ENCODE results near the gene LSAMP. TPM values are rescaled to one million over a fixed set of nuclear protein-coding genes. Genes with fewer than 3 reads are reported as not detected.

The LSAMP gene
- total and polyA plus RNA-seq, 2 of the 13 experiments (the other 11 are each of a cell fraction or from before 2014, with no cell fraction given): not detected

DNA sequence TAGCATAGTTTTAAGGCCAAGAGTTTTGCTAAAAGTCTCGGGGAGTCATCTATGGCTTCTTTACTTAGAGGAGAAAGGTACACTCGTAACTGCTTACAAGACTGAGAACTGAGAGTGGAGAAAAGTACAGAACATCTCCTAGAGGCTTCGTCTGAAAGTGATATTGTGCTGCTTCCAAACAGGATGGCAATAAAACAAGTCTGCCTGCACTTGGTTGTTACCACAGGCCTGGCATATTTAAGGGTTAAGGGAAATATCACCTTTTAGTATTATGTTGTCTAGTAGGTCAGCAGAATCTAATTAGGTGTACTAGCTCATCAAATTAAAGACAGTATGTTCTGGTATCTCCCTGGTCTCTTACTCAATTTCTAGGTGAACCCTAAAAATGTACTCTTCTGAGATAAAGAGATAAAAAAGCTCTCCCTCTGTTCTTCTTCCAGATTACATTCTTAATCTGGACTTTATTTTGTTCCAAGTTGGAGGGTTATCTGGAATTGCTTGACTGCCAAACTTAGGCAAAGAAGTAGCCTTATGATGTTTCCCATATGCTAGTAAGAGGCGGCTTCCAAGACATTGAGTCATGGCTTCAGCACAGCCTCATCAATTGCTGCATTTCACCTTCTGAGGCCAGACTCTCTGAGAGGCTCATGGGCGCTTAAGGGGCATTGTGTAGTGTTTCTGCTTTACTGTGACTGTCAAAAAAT is 181.3 kb downstream of the LSAMP start:
- CTCF ChIA-PET (ENCODE audit: low intra/inter-chr PET ratio, low total read pairs): no interaction called here
- intact Hi-C loops (cut with micrococcal nuclease; ENCODE audit: unreplicated experiment) (no loop called here), in situ Hi-C loops (cut with HindIII; ENCODE audit: extremely low pct_ligation_motif_present, low pct_unique_long_range_greater_than_20kb) (no loop called here)
- H3K36me3 ChIP-seq (replicated peaks in 1 of 2; ENCODE audit: control insufficient read depth in 1 of 2, insufficient read depth in 2 of 2, low read length in 2 of 2): no peaks in the 10 kb centered on the region
- no peak overlapping the region for H3K27ac ChIP-seq (ENCODE audit: extremely low read length, insufficient read depth, low read length)
- H4K20me1 ChIP-seq (ENCODE audit: insufficient read depth, low read length): no peaks in the 10 kb centered on the region
- H3K4me2 ChIP-seq (ENCODE audit: low read depth, low read length): no peak overlapping the region
- WGBS (ENCODE audit: low lambda C conversion rate): 3% methylated on average over 5 of the region's 5 CpGs
- FAIRE-seq: no peak
- no TSS peak for BruUV-seq (replicated peaks)
- no peaks in the 10 kb centered on the region for H3K79me2 ChIP-seq (ENCODE audit: insufficient read depth, low read length)
- H3K27me3 ChIP-seq (ENCODE audit: control insufficient read depth in 1 of 2, insufficient read depth in 2 of 2, low read length in 2 of 2): no peaks in the 10 kb centered on the region
- ATAC-seq: no peak
- H3K9me3 ChIP-seq (ENCODE audit: low read length): no peaks in the 10 kb centered on the region
- no peak for DNase-seq (ENCODE audit: low spot score)
- H3K4me1 ChIP-seq (ENCODE audit: insufficient read depth, low read length): no peaks in the 10 kb centered on the region
- H3K4me3 ChIP-seq (replicated peaks in 1 of 3; ENCODE audit: insufficient read depth in 1 of 3, low read depth in 2 of 3, low read length in 3 of 3): no peak overlapping the region
- H3K9ac ChIP-seq (ENCODE audit: insufficient read depth, low read depth, low read length): no peak overlapping the region
- H2AFZ ChIP-seq (ENCODE audit: low read length): no peak overlapping the region
- POLR2A ChIA-PET: no interaction called here
- TF ChIP-seq, protein P1, sequence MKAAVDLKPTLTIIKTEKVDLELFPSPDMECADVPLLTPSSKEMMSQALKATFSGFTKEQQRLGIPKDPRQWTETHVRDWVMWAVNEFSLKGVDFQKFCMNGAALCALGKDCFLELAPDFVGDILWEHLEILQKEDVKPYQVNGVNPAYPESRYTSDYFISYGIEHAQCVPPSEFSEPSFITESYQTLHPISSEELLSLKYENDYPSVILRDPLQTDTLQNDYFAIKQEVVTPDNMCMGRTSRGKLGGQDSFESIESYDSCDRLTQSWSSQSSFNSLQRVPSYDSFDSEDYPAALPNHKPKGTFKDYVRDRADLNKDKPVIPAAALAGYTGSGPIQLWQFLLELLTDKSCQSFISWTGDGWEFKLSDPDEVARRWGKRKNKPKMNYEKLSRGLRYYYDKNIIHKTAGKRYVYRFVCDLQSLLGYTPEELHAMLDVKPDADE (CRISPR knock-in tag; IDR thresholded peaks at IDR 0.05): no peak
- TF ChIP-seq ZNF737 (CRISPR knock-in tag; IDR thresholded peaks at IDR 0.05; ENCODE audit: borderline replicate concordance) (no peak), ZC3H4 (CRISPR knock-in tag; IDR thresholded peaks at IDR 0.05; ENCODE audit: borderline replicate concordance) (no peak), SUZ12 (IDR thresholded peaks at IDR 0.05; ENCODE audit: low read depth, low read length) (no peak), NCOR1 (IDR thresholded peaks at IDR 0.05; ENCODE audit: borderline replicate concordance, low read length) (no peak), ZNF879 (CRISPR knock-in tag; IDR thresholded peaks at IDR 0.05) (no peak), ATF7 (IDR thresholded peaks at IDR 0.05) (no peak), ATF7 (CRISPR knock-in tag; IDR thresholded peaks at IDR 0.05) (no peak)
- TF ChIP-seq, protein P2, sequence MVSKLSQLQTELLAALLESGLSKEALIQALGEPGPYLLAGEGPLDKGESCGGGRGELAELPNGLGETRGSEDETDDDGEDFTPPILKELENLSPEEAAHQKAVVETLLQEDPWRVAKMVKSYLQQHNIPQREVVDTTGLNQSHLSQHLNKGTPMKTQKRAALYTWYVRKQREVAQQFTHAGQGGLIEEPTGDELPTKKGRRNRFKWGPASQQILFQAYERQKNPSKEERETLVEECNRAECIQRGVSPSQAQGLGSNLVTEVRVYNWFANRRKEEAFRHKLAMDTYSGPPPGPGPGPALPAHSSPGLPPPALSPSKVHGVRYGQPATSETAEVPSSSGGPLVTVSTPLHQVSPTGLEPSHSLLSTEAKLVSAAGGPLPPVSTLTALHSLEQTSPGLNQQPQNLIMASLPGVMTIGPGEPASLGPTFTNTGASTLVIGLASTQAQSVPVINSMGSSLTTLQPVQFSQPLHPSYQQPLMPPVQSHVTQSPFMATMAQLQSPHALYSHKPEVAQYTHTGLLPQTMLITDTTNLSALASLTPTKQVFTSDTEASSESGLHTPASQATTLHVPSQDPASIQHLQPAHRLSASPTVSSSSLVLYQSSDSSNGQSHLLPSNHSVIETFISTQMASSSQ (IDR thresholded peaks at IDR 0.05; ENCODE audit: low read depth): no peak
- TF ChIP-seq, protein P2 (CRISPR knock-in tag; IDR thresholded peaks at IDR 0.05; ENCODE audit: borderline replicate concordance): no peak
- TF ChIP-seq, protein P3, sequence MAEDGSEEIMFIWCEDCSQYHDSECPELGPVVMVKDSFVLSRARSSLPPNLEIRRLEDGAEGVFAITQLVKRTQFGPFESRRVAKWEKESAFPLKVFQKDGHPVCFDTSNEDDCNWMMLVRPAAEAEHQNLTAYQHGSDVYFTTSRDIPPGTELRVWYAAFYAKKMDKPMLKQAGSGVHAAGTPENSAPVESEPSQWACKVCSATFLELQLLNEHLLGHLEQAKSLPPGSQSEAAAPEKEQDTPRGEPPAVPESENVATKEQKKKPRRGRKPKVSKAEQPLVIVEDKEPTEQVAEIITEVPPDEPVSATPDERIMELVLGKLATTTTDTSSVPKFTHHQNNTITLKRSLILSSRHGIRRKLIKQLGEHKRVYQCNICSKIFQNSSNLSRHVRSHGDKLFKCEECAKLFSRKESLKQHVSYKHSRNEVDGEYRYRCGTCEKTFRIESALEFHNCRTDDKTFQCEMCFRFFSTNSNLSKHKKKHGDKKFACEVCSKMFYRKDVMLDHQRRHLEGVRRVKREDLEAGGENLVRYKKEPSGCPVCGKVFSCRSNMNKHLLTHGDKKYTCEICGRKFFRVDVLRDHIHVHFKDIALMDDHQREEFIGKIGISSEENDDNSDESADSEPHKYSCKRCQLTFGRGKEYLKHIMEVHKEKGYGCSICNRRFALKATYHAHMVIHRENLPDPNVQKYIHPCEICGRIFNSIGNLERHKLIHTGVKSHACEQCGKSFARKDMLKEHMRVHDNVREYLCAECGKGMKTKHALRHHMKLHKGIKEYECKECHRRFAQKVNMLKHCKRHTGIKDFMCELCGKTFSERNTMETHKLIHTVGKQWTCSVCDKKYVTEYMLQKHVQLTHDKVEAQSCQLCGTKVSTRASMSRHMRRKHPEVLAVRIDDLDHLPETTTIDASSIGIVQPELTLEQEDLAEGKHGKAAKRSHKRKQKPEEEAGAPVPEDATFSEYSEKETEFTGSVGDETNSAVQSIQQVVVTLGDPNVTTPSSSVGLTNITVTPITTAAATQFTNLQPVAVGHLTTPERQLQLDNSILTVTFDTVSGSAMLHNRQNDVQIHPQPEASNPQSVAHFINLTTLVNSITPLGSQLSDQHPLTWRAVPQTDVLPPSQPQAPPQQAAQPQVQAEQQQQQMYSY (CRISPR knock-in tag; IDR thresholded peaks at IDR 0.05): no peak
- TF ChIP-seq, protein P4, sequence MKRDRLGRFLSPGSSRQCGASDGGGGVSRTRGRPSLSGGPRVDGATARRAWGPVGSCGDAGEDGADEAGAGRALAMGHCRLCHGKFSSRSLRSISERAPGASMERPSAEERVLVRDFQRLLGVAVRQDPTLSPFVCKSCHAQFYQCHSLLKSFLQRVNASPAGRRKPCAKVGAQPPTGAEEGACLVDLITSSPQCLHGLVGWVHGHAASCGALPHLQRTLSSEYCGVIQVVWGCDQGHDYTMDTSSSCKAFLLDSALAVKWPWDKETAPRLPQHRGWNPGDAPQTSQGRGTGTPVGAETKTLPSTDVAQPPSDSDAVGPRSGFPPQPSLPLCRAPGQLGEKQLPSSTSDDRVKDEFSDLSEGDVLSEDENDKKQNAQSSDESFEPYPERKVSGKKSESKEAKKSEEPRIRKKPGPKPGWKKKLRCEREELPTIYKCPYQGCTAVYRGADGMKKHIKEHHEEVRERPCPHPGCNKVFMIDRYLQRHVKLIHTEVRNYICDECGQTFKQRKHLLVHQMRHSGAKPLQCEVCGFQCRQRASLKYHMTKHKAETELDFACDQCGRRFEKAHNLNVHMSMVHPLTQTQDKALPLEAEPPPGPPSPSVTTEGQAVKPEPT (CRISPR knock-in tag; IDR thresholded peaks at IDR 0.05; ENCODE audit: low read depth): no peak

Data from HepG2 (cell line).